ENCODE results near the gene ACSF3.

The ACSF3 gene

DNA sequence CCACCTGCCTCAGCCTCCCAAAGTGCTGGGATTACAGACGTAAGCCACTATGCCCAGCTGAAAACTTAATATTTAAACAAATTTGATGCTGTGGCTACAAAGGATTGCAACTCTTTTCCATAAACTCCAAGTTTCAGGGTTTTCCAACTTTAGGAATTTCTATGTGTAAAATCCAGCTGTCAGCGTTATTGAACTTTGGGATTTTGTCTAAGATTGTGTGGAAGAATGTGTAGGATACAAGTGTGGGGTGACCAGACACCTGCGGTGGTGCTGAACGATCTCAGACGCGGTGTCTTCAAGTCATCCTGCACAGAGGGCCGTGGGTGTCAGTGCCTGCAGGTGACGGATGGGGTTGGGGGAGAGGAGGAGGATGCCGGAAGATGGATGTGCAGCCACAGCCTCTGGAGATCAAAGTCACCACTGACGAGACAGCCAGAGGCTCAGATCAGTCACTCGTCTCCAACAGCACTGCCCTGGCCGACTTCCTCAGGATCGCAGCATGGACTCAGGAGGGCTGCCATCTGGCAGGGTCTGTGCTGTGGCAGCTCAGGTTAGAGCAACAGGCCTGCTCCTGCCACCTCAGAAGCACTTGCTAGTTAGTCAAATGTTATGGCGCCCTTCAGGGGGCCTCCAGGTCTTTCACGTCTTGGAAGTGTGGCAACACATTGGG is 13.0 kb downstream of the ACSF3 start:
- H3K9me3 ChIP-seq (ENCODE audit: control insufficient read depth, low read length), result no peaks in the 10 kb centered on the region
- H2AFZ ChIP-seq, result no peak overlapping the region
- TF ChIP-seq, protein P1, sequence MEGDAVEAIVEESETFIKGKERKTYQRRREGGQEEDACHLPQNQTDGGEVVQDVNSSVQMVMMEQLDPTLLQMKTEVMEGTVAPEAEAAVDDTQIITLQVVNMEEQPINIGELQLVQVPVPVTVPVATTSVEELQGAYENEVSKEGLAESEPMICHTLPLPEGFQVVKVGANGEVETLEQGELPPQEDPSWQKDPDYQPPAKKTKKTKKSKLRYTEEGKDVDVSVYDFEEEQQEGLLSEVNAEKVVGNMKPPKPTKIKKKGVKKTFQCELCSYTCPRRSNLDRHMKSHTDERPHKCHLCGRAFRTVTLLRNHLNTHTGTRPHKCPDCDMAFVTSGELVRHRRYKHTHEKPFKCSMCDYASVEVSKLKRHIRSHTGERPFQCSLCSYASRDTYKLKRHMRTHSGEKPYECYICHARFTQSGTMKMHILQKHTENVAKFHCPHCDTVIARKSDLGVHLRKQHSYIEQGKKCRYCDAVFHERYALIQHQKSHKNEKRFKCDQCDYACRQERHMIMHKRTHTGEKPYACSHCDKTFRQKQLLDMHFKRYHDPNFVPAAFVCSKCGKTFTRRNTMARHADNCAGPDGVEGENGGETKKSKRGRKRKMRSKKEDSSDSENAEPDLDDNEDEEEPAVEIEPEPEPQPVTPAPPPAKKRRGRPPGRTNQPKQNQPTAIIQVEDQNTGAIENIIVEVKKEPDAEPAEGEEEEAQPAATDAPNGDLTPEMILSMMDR (IDR thresholded peaks at IDR 0.05), result no peak
- no peaks in the 10 kb centered on the region for H3K36me3 ChIP-seq (ENCODE audit: control insufficient read depth, insufficient read depth, low read length)
- H3K27me3 ChIP-seq (ENCODE audit: control insufficient read depth, insufficient read depth, low read length), result no peaks in the 10 kb centered on the region
- no peak overlapping the region for H3K9ac ChIP-seq
- no peak overlapping the region for H3K27ac ChIP-seq
- H3K79me2 ChIP-seq, result peaks cover 1% of the 10 kb centered on the region
- H3K4me1 ChIP-seq, result no peaks in the 10 kb centered on the region
- no peak overlapping the region for H3K4me2 ChIP-seq (ENCODE audit: low read length)
- no peak overlapping the region for H3K4me3 ChIP-seq (ENCODE audit: low read depth, low read length)

DNA sequence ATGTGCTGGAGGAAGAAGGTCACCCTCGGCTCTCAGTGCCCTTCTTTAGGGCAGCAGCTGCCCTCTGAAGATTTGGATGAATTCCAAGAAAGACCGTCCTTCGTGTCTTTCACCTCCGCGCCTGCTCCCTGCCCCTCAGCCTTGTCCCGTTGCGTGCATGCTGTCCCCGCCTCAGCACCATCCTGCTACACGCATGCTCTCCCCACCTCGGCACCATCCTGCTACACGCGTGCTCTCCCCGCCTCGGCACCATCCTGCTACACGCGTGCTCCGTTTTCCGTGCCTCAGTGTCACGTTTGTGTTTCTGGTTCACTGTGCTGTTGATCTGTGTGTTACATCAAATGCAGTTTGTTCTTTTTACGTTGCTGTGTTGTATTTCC is 13.5 kb downstream of the ACSF3 start:
- Histone ChIP-seq H3K4me1 (no peaks in the 10 kb centered on the region), H3K27ac (no peak overlapping the region), H3K27me3 (ENCODE audit: control insufficient read depth, insufficient read depth, low read length) (no peaks in the 10 kb centered on the region), H3K36me3 (ENCODE audit: control insufficient read depth, insufficient read depth, low read length) (no peaks in the 10 kb centered on the region), H2AFZ (no peak overlapping the region), H3K4me2 (ENCODE audit: low read length) (no peak overlapping the region), H3K9ac (no peak overlapping the region), H3K4me3 (ENCODE audit: low read depth, low read length) (no peak overlapping the region), H3K79me2 (peaks cover 4% of the 10 kb centered on the region), H3K9me3 (ENCODE audit: control insufficient read depth, low read length) (no peaks in the 10 kb centered on the region)
- TF ChIP-seq, protein P1 (IDR thresholded peaks at IDR 0.05), result no peak

DNA sequence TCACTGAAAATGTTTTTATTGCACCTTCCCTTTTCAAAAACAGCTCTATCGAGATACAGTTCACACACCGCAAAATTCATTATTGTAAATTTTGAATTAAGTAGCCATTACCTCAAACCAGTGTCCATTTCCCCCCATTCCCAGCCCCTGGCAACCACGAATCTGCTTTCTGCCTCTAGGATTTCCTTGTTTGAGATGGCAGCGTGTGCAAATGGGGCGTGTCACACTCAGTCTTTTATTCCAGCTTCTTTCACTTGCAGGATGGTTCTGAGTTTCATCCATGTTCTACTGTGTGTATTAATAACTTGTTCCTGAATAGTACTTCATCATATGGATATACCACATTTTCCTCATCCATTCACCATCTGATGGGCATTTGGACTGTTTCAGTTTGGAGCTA is 14.8 kb downstream of the ACSF3 start:
- no peak overlapping the region for H3K4me2 ChIP-seq (ENCODE audit: low read length)
- no peaks in the 10 kb centered on the region for H3K4me1 ChIP-seq
- no peak overlapping the region for H3K27ac ChIP-seq
- H3K4me3 ChIP-seq (ENCODE audit: low read depth, low read length), result no peak overlapping the region
- H3K9ac ChIP-seq, result no peak overlapping the region
- H2AFZ ChIP-seq, result no peak overlapping the region
- no peaks in the 10 kb centered on the region for H3K27me3 ChIP-seq (ENCODE audit: control insufficient read depth, insufficient read depth, low read length)
- TF ChIP-seq, protein P1 (IDR thresholded peaks at IDR 0.05), result no peak
- H3K9me3 ChIP-seq (ENCODE audit: control insufficient read depth, low read length), result no peaks in the 10 kb centered on the region
- H3K79me2 ChIP-seq, result peaks cover 9% of the 10 kb centered on the region
- no peaks in the 10 kb centered on the region for H3K36me3 ChIP-seq (ENCODE audit: control insufficient read depth, insufficient read depth, low read length)

DNA sequence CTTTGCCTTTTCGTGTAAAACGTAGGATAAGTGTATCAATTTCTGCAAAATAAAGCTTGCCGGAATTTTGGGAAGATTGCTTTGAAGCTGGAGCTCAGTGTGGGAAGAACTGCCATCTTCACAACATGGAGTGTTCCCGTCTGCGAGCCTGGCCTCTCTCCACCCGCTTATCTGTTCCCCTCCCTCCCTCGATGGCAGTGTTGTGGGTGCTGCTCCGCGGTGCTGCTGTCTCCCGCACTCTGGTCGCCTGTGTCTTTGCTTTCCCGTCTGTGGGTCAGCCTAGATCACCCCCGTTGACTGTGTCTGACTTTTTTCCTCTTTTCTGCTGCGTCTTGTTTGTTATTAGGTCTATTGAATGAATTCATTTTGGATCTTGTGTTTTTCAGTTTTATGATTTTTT is 17.0 kb downstream of the ACSF3 start:
- H3K27ac ChIP-seq, result no peak overlapping the region
- H3K9ac ChIP-seq, result no peak overlapping the region
- H3K36me3 ChIP-seq (ENCODE audit: control insufficient read depth, insufficient read depth, low read length), result no peaks in the 10 kb centered on the region
- no peak overlapping the region for H2AFZ ChIP-seq
- TF ChIP-seq, protein P1 (IDR thresholded peaks at IDR 0.05), result no peak
- H3K4me2 ChIP-seq (ENCODE audit: low read length), result no peak overlapping the region
- no peaks in the 10 kb centered on the region for H3K4me1 ChIP-seq
- H3K79me2 ChIP-seq, result peaks cover 10% of the 10 kb centered on the region
- no peaks in the 10 kb centered on the region for H3K9me3 ChIP-seq (ENCODE audit: control insufficient read depth, low read length)
- H3K4me3 ChIP-seq (ENCODE audit: low read depth, low read length), result no peak overlapping the region
- no peaks in the 10 kb centered on the region for H3K27me3 ChIP-seq (ENCODE audit: control insufficient read depth, insufficient read depth, low read length)

DNA sequence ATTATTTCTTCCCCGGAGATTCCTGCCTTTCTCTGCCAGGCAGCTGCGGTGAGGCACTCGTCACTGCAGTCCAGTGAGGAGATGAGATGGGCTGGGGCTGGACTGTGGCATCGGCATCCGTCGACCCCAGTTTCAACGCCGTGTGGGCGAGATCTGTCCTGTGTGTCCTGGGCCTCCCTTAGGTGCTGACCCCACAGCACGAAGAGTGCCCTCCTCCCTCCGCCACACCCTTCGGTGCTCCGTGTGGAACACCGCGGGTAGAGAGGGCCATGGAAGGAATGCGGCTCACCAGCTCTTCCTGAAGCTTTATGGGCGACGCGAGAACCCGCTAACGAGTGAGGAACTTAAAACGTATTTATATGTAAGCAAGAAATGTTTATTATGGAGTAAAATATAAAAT is 17.6 kb downstream of the ACSF3 start:
- Histone ChIP-seq H3K4me3 (ENCODE audit: low read depth, low read length) (no peak overlapping the region), H3K27me3 (ENCODE audit: control insufficient read depth, insufficient read depth, low read length) (no peaks in the 10 kb centered on the region), H3K79me2 (peaks cover 10% of the 10 kb centered on the region), H3K27ac (no peak overlapping the region), H3K4me1 (no peaks in the 10 kb centered on the region), H3K36me3 (ENCODE audit: control insufficient read depth, insufficient read depth, low read length) (no peaks in the 10 kb centered on the region), H3K4me2 (ENCODE audit: low read length) (no peak overlapping the region), H3K9ac (no peak overlapping the region), H2AFZ (no peak overlapping the region), H3K9me3 (ENCODE audit: control insufficient read depth, low read length) (no peaks in the 10 kb centered on the region)
- TF ChIP-seq, protein P1 (IDR thresholded peaks at IDR 0.05), result no peak

Data from parathyroid adenoma (tissue), 2 donors.